Activated naive CD8-positive, alpha-beta T cell treated with anti-CD3 and anti-CD28 coated beads, Interleukin-2, amount 10 ng/mL, durations not matched to agents 7 days and 5 days (primary cell): ENCODE data around the gene SLC18A3. TPM values are rescaled to one million over a fixed set of nuclear protein-coding genes. Genes with fewer than 3 reads are reported as not detected.

Source experiments
- ATAC-seq: fragments of 150-1000 bp; cut with Tn5 transposase; one replicate; pipeline ENCODE4 v1.10.0; 2021; ENCODE audit warnings: low read depth, moderate library complexity
- POLR2A ChIA-PET: fragments of 350-600 bp; sonication (Branson Sonifier 250); formaldehyde crosslinking; loops from one replicate; lab custom pipeline; 2021; ENCODE audit warnings: antibody characterized with exemption; lab: Charles Lee
- DNase-seq: peaks from one replicate; pipeline ENCODE4 v3.0.0; 2021
- H3K27ac Mint-ChIP-seq: one replicate; pipeline ENCODE4 v1.8.0; 2022; ENCODE audit warnings: mild to moderate bottlenecking, mixed read lengths
- H3K27me3 Mint-ChIP-seq: one replicate; pipeline ENCODE4 v1.8.0; 2022; ENCODE audit warnings: mild to moderate bottlenecking, moderate library complexity, mixed read lengths
- H3K36me3 Mint-ChIP-seq: one replicate; pipeline ENCODE4 v1.8.0; 2021; ENCODE audit warnings: mild to moderate bottlenecking, mixed read lengths
- H3K4me1 Mint-ChIP-seq: one replicate; pipeline ENCODE4 v1.8.0; 2021; ENCODE audit warnings: mixed read lengths
- H3K4me3 Mint-ChIP-seq: one replicate; pipeline ENCODE4 v1.8.0; 2022; ENCODE audit warnings: mild to moderate bottlenecking, moderate library complexity, mixed read lengths
- H3K9me3 Mint-ChIP-seq: one replicate; pipeline ENCODE4 v1.8.0; 2021; ENCODE audit warnings: mixed read lengths
- total RNA-seq, 2 experiments: library from RNA; stranded (reverse); gene quantifications; one replicate each; pipeline ENCODE4 v1.2.3, GENCODE V29; 2021

Gene SLC18A3
- total RNA-seq, 2 experiments from 2014 or later = not detected

GRCh38 chr10:49650724-49651034 lies 40.6 kb downstream of the SLC18A3 start:
- ATAC-seq = no peak
- DNase-seq = no peak
- Mint-ChIP-seq H3K9me3 (no peaks in the 10 kb centered on the region), H3K4me3 (no peak overlapping the region), H3K36me3 (no peaks in the 10 kb centered on the region), H3K4me1 (peaks cover 24% of the 10 kb centered on the region), H3K27me3 (peaks cover 15% of the 10 kb centered on the region), H3K27ac (peak overlapping the region; percentile 35)
- POLR2A ChIA-PET = no interaction called here

- peaks cover 24% of the 10 kb centered on the region for H3K4me1 Mint-ChIP-seq
- no peak overlapping the region for H3K27ac Mint-ChIP-seq
- H3K4me3 Mint-ChIP-seq = no peak overlapping the region
- no peak for ATAC-seq
- H3K36me3 Mint-ChIP-seq = no peaks in the 10 kb centered on the region
- POLR2A ChIA-PET = no interaction called here
- H3K27me3 Mint-ChIP-seq = peaks cover 15% of the 10 kb centered on the region
- no peak for DNase-seq
- no peaks in the 10 kb centered on the region for H3K9me3 Mint-ChIP-seq
Observed at GRCh38 chr10:49651039-49651835, 41.1 kb downstream of the SLC18A3 start.

GRCh38 chr10:49651917-49652316 lies 41.8 kb downstream of the SLC18A3 start:
- DNase-seq (no peak), ATAC-seq (no peak)
- no peak overlapping the region for H3K4me3 Mint-ChIP-seq
- H3K27me3 Mint-ChIP-seq = peaks cover 15% of the 10 kb centered on the region
- POLR2A ChIA-PET = no interaction called here
- no peak overlapping the region for H3K27ac Mint-ChIP-seq
- no peaks in the 10 kb centered on the region for H3K36me3 Mint-ChIP-seq
- H3K4me1 Mint-ChIP-seq = peaks cover 24% of the 10 kb centered on the region
- no peaks in the 10 kb centered on the region for H3K9me3 Mint-ChIP-seq

GRCh38 chr10:49652421-49653272 lies 42.5 kb downstream of the SLC18A3 start:
- Mint-ChIP-seq H3K9me3 (no peaks in the 10 kb centered on the region), H3K27ac (no peak overlapping the region), H3K4me3 (no peak overlapping the region), H3K27me3 (peaks cover 9% of the 10 kb centered on the region), H3K36me3 (no peaks in the 10 kb centered on the region), H3K4me1 (peaks cover 24% of the 10 kb centered on the region)
- ATAC-seq (no peak), DNase-seq (no peak)
- POLR2A ChIA-PET = no interaction called here

- peaks cover 8% of the 10 kb centered on the region for H3K27me3 Mint-ChIP-seq
- DNase-seq = no peak
- POLR2A ChIA-PET = no interaction called here
Observed at GRCh38 chr10:49653273-49653929, 43.3 kb downstream of the SLC18A3 start.

GRCh38 chr10:49654036-49654693 lies 44.1 kb downstream of the SLC18A3 start:
- DNase-seq = no peak
- no peak for ATAC-seq
- Mint-ChIP-seq H3K9me3 (peaks cover 6% of the 10 kb centered on the region), H3K27ac (no peak overlapping the region), H3K27me3 (peaks cover 8% of the 10 kb centered on the region), H3K36me3 (no peaks in the 10 kb centered on the region), H3K4me1 (peaks cover 11% of the 10 kb centered on the region), H3K4me3 (no peak overlapping the region)
- POLR2A ChIA-PET = no interaction called here

More at GRCh38 chr10:49653273-49653929, 43.3 kb downstream of the SLC18A3 start:
- H3K27ac Mint-ChIP-seq = no peak overlapping the region
- no peak for ATAC-seq
- H3K36me3 Mint-ChIP-seq = no peaks in the 10 kb centered on the region
- no peaks in the 10 kb centered on the region for H3K9me3 Mint-ChIP-seq
- H3K4me3 Mint-ChIP-seq = no peak overlapping the region
- peaks cover 18% of the 10 kb centered on the region for H3K4me1 Mint-ChIP-seq

- no peak overlapping the region for H3K4me3 Mint-ChIP-seq
- peaks cover 3% of the 10 kb centered on the region for H3K4me1 Mint-ChIP-seq
- ATAC-seq (no peak), DNase-seq (no peak)
- H3K36me3 Mint-ChIP-seq = no peaks in the 10 kb centered on the region
- H3K9me3 Mint-ChIP-seq = peaks cover 8% of the 10 kb centered on the region
- no peak overlapping the region for H3K27ac Mint-ChIP-seq
- POLR2A ChIA-PET = no interaction called here
- peaks cover 10% of the 10 kb centered on the region for H3K27me3 Mint-ChIP-seq
Observed at GRCh38 chr10:49655099-49655498, 45.0 kb downstream of the SLC18A3 start.

GRCh38 chr10:49656845-49657493 lies 46.9 kb downstream of the SLC18A3 start:
- H3K27me3 Mint-ChIP-seq = peaks cover 9% of the 10 kb centered on the region
- POLR2A ChIA-PET = no interaction called here
- ATAC-seq (no peak), DNase-seq (no peak)
- no peak overlapping the region for H3K27ac Mint-ChIP-seq
- no peaks in the 10 kb centered on the region for H3K4me1 Mint-ChIP-seq
- no peaks in the 10 kb centered on the region for H3K36me3 Mint-ChIP-seq
- H3K4me3 Mint-ChIP-seq = no peak overlapping the region
- peaks cover 8% of the 10 kb centered on the region for H3K9me3 Mint-ChIP-seq

GRCh38 chr10:49657606-49658005 lies 47.5 kb downstream of the SLC18A3 start:
- H3K27me3 Mint-ChIP-seq = peaks cover 4% of the 10 kb centered on the region
- ATAC-seq (no peak), DNase-seq (no peak)
- POLR2A ChIA-PET = no interaction called here
- H3K9me3 Mint-ChIP-seq = peaks cover 8% of the 10 kb centered on the region
- no peaks in the 10 kb centered on the region for H3K36me3 Mint-ChIP-seq
- no peak overlapping the region for H3K4me3 Mint-ChIP-seq
- H3K4me1 Mint-ChIP-seq = no peaks in the 10 kb centered on the region
- no peak overlapping the region for H3K27ac Mint-ChIP-seq

GRCh38 chr10:49661140-49661856 lies 51.2 kb downstream of the SLC18A3 start:
- peaks cover 4% of the 10 kb centered on the region for H3K27me3 Mint-ChIP-seq
- no peak overlapping the region for H3K27ac Mint-ChIP-seq
- H3K4me3 Mint-ChIP-seq = no peak overlapping the region
- H3K4me1 Mint-ChIP-seq = no peaks in the 10 kb centered on the region
- DNase-seq (no peak), ATAC-seq (no peak)
- POLR2A ChIA-PET = no interaction called here
- H3K9me3 Mint-ChIP-seq = peaks cover 8% of the 10 kb centered on the region
- H3K36me3 Mint-ChIP-seq = no peaks in the 10 kb centered on the region
